GM19240 (cell line): Measurements from ENCODE around the gene SP140.
"Not testable (repeated sequence)": the region's sequence is repeated elsewhere in the genome, so short reads cannot be mapped to it uniquely, and the experiment has no call there.

Experiments used
- DNase-seq: peaks from one replicate; pipeline ENCODE4 v3.0.0; 2011; ENCODE audit warnings: low spot score; ENCODE audit not compliant: insufficient read length

The SP140 gene

DNA sequence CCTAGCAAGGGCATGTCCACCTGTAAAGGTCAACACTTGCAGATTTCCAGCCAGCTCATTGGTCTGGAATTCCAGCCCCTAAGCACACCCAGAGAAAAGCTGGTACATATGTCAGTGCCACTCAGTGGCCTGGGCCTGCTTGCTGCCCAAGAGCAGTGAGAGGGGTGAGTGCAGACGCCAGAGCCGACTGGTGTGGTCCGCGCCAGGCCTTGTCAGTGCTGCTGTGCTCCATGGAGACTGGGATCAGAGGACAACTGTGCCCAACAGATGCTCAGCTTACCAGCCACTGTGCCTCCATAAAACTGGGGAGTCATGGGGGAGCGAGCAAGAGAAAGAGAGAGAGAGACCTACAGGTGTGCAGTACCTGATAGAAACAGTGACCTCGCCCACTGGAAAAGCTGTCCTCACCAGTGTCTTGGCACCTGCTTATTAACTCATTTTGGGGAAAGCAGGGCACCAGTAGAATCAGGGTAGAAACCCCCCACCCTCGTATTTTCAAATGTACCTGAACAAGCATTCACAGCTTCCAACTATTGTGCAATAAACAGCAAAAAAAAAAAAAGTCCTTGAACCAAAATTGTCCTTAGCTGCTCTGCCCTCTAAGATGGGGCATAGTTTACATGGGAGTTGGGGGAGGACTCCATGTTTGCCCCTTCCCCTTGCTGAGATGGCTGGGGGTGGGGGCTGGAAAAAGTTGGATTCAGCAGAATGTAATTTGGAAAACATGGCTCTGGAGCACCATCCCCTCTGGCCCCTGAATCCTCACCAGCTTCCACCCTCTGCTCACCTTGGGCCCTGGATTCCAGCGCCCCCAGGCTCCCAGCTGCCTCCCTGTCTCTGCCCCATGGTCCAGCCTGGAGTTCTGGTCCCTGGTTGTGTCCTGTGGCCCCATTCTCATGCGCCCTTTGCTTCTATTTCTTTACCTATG, 100.0 kb downstream of the SP140 start:
- DNase-seq = no peak

DNA sequence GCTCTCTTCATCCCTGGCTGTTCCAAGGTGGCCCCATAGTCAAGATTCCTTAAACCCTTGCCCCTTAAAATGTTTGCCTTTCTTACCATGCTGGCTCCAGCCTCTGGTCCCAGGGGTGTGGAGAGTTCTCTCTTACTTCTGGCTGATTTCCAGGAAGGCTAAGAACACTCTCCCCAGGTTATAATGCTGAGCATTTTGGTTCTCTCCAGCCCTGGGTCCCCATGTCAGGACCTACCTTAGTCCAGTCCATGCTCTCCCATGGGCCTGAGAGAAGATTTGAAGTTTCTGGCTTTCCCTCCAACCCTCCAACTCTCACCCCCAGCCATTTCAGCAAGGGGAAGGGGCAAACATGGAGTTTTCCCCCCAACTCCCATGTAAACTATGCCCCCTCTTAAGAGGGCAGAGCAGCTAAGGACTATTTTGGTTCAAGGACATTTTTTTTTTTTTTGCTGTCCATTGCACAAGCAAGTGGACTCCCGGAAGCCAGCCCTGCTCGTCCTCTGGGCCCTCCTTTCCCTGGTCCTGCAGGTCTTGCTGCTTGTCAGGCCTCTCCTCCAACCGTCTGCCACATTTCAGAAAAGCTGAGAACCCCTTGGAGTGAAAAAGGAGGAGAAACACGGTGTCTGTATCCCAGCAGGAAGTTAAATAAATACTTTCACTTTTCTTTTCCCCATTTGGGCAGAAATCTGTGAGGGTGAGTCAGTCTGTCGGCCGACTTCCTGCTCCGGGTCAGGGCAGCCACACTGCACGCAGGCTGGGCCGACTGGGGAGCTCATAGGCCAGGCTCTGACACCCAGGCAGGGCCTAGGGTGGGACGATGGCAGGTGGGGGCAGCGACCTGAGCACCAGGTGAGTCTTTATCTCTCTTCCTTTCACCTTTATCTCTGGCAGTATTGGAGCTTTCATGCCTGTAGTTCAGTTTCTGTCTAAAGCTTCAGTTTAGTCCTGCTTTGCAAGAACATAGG, 101.2 kb downstream of the SP140 start, which contains the start of gene SP140L:
Gene SP140L (plus strand): TSS at position 741 of the 965 bp plus-strand sequence. CDS start 77 bp downstream, at position 818.
- peak; percentile 60 for DNase-seq

- no peak for DNase-seq
These were observed 102.0 kb downstream of the SP140 start for GRCh38 chr2:230327418-230328154.

GRCh38 chr2:230328155-230328458, 102.6 kb downstream of the SP140 start:
- DNase-seq = no peak

DNA sequence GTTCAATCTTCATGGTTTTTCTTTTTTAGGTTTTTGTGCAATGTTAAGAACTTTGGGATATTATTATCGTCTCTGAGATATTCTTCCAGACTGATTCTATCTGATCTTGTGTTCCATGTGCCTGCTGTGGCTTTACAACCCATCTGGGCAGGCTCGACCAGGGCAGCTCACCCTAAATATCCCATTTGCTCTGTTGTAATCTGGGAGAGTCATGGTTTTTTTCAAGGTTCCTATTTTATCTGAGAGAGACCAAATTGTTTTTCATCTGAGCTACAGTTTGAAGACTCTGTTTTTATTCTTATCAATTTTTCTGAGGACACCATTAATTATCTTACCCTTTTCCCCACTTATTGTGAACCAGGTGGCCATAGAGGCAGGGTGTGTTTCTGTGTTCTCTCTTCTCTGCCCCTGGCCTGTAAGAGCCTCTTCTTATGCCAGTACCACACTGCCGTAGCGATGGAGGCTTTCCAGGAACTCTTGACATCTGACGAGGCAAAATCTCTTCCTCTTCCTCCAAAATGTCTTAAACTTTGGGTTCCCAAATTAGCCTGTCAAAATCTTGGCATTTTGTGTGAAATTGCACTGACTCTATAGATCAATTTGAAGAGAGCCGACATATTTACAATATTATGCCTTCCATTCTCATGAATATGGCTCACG, 104.5 kb downstream of the SP140 start:
- no peak for DNase-seq

DNA sequence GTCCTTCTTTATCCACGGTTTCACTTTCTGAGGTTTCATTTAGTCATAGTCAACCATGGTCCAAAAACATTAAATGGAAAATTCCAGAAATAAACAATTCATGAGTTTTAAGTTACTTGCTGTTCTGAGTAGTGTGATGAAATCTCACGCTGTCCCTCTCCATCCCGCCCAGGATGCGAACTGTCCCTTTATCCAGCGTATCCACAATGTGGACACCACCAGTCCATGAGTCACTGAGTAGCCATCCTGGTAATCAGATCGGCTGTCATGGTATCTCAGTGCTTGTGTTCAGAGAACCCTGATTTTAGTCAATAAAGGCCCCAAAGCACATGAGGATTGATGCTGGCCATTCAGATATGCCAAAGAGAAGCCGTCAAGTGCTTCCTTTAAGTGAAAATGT, 105.2 kb downstream of the SP140 start:
- no peak for DNase-seq

- no peak for DNase-seq
These were observed 109.9 kb downstream of the SP140 start for GRCh38 chr2:230335461-230335863.

DNA sequence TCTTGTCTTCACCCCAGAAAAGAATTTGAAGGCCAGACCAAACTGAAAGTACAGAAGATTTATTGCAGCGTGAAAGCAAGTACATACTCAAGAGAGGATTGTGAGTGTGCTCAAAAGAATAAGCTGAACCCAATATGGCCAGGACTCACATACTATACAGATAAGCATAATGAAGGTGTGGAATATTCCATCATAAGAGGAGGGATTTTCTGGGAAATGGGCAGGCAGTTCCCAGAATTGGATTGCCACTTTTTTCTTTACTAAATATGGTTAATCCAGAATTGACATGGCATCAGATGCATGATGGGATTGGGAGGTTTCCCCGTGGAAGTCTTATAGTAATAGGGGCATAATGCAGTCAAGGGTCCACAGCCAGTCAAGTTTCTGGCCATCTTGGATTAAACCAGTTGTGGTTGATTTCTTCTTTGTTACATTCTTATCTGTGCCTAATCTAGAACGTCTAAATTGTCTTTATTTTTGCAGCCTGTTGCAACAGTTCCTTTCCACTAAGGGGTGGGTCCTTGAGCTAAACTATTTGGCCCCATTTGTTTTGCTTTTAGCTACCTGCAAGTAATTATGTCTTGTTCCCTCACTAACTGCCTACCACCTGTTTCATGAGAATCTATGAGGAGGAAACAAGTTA, 110.4 kb downstream of the SP140 start:
- DNase-seq = no peak

DNA sequence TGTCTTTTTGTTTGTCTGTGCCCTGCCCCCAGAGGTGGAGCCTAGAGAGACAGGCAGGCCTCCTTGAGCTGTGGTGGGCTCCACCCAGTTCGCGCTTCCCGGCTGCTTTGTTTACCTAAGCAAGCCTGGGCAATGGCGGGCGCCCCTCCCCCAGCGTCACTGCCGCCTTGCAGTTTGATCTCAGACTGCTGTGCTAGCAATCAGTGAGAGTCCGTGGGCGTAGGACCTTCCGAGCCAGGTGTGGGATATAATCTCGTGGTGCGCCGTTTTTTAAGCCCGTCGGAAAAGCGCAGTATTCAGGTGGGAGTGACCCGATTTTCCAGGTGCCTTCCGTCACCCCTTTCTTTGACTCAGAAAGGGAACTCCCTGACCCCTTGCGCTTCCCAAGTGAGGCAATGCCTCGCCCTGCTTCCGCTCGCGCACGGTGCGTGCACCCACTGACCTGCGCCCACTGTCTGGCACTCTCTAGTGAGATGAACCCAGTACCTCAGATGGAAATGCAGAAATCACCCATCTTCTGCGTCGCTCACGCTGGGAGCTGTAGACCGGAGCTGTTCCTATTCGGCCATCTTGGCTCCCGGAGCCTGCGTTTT, 116.5 kb downstream of the SP140 start:
- not testable (repeated sequence) for DNase-seq

GRCh38 chr2:230343041-230343624, 117.6 kb downstream of the SP140 start:
- not testable (repeated sequence) for DNase-seq

GRCh38 chr2:230343747-230344146, 118.2 kb downstream of the SP140 start:
- DNase-seq = no peak

DNA sequence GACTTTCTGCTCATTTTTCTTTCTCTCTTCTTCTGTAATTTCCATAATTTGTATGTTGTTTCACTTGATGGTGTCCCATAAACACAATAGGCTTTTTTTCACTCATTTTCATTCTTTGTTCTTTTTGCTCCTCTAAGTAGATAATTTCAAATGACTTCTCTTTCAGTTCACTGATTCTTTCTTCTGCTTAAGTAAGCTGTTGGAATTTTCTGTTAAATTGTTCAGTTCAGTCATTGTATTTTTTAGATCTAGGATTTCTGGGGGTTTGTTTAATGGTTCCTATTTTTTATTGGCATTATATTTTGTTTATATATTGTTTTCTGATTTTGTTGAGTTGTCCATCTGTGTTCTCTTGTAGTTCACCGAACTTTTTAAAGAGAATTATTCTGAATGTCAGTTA, 120.9 kb downstream of the SP140 start:
- DNase-seq = no peak

- no peak for DNase-seq
These were observed 121.5 kb downstream of the SP140 start for GRCh38 chr2:230346921-230347533.

GRCh38 chr2:230347659-230348305, 122.2 kb downstream of the SP140 start:
- no peak for DNase-seq

GRCh38 chr2:230348787-230349186, 123.3 kb downstream of the SP140 start:
- DNase-seq = no peak

GRCh38 chr2:230356084-230356483, 130.5 kb downstream of the SP140 start:
- DNase-seq = no peak

DNA sequence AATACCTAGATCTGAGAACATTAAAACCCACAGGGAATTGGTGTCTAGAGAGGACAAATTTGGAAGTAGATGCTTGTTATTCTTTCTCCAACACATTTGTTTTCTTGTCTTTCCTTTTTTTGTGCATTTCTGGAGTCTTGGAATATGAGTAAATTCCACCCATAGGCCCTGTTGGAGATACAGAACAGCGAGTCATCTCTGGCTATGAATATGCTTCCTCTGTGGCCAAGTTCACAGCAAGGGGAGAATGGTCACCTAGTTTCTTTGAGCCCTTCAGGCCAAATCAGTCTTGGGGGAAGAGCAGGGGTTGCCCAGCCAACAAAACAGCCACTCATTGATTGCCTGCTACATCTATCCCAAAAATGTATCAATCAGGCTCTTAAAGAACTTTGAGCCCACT, 132.8 kb downstream of the SP140 start:
- DNase-seq = no peak

DNA sequence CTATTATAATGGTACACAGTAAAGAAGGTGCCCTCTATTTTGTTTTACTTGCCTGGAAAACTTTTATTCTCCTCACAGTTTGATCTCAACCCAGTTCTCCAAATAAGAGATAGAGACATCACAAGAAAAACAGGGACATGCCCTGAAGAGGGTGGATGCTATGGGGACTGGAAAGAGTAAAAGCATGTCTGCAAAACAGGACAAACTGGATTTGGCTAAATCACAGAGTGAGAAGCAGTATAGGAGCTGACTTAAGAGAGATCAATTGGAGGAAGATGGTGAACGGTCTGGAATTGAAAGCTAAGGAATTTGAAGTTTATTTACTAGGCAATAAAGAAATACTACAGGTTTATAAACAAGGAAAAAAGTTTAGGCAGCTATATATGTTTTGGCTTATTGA, 134.5 kb downstream of the SP140 start:
- no peak for DNase-seq
